Upper lobe of left lung (tissue), 4 donors: ENCODE measurements around the gene PPP2R2B.
A peak's percentile ranks its signal among the peaks of the same experiment; 100 is the strongest.

Experiments
- CTCF ChIP-seq, 6 experiments: fragments of 450-650 bp in 4 of 6; fragments of 200-600 bp in 2 of 6; sonication (generic) in 2 of 6; IDR thresholded peaks; one replicate each; pipeline ENCODE4 v1.5.1; 2016 to 2019; ENCODE audit warnings: antibody characterized with exemption in 6 of 6
- EP300 ChIP-seq, 4 donors: sonication (generic); formaldehyde crosslinking; IDR thresholded peaks; one replicate each; pipeline ENCODE4 v1.5.1; 2017; ENCODE audit warnings: antibody characterized with exemption in 4 of 4, control low read depth in 2 of 4

GRCh38 chr5:146565764-146566367, 312.7 kb downstream of the PPP2R2B start:
- TF ChIP-seq CTCF (IDR thresholded peaks at IDR 0.05): peak in 4 of 6 experiments; percentile 25 to 34 (median 32)
- no peak for TF ChIP-seq EP300 (IDR thresholded peaks at IDR 0.05)
